Activated CD4-positive, alpha-beta T cell treated with anti-CD3 and anti-CD28 coated beads, Interleukin-2, amount 50 U/mL, for 48 hours (primary cell): ENCODE measurements around the gene NFIA.

ENCODE experiments used
- DNase-seq, 2 experiments: peaks; one replicate each; pipeline ENCODE4 v3.0.0-alpha.2; 2020

Gene NFIA

GRCh38 chr1:61412601-61413000 lies 330.2 kb downstream of the NFIA start:
- no peak for DNase-seq

- DNase-seq = no peak
Measured at GRCh38 chr1:61419196-61419595, 336.8 kb downstream of the NFIA start.

GRCh38 chr1:61419657-61420056 lies 337.3 kb downstream of the NFIA start:
- DNase-seq = no peak

GRCh38 chr1:61420243-61420642 lies 337.9 kb downstream of the NFIA start:
- no peak for DNase-seq

GRCh38 chr1:61420909-61421835 lies 338.8 kb downstream of the NFIA start:
- DNase-seq = no peak

- DNase-seq = no peak
Measured at GRCh38 chr1:61423643-61424042, 341.3 kb downstream of the NFIA start.

GRCh38 chr1:61424382-61424781 lies 342.0 kb downstream of the NFIA start:
- no peak for DNase-seq

- DNase-seq = no peak
Measured at GRCh38 chr1:61425040-61425439, 342.7 kb downstream of the NFIA start.

GRCh38 chr1:61426254-61426653 lies 343.9 kb downstream of the NFIA start:
- no peak for DNase-seq

GRCh38 chr1:61426885-61427284 lies 344.5 kb downstream of the NFIA start:
- DNase-seq = no peak

- DNase-seq = no peak
Measured at GRCh38 chr1:61427510-61427909, 345.1 kb downstream of the NFIA start.

- no peak for DNase-seq
Measured at GRCh38 chr1:61428146-61428545, 345.8 kb downstream of the NFIA start.

- DNase-seq = no peak
Measured at GRCh38 chr1:61432616-61433388, 350.4 kb downstream of the NFIA start.

- no peak for DNase-seq
Measured at GRCh38 chr1:61433646-61434045, 351.3 kb downstream of the NFIA start.

GRCh38 chr1:61434276-61434675 lies 351.9 kb downstream of the NFIA start:
- no peak for DNase-seq

- DNase-seq = no peak
Measured at GRCh38 chr1:61435226-61435625, 352.9 kb downstream of the NFIA start.

GRCh38 chr1:61436016-61436415 lies 353.7 kb downstream of the NFIA start:
- no peak for DNase-seq

- DNase-seq = no peak
Measured at GRCh38 chr1:61436491-61437120, 354.2 kb downstream of the NFIA start.

- DNase-seq = no peak
Measured at GRCh38 chr1:61439234-61439633, 356.9 kb downstream of the NFIA start.

GRCh38 chr1:61441723-61442262 lies 359.4 kb downstream of the NFIA start:
- no peak for DNase-seq

- no peak for DNase-seq
Measured at GRCh38 chr1:61442544-61442943, 360.2 kb downstream of the NFIA start.

- no peak for DNase-seq
Measured at GRCh38 chr1:61444288-61444687, 361.9 kb downstream of the NFIA start.

GRCh38 chr1:61445269-61445825 lies 363.0 kb downstream of the NFIA start:
- DNase-seq = no peak
